ENCODE measurements around the gene SLC5A9.

Gene SLC5A9

GRCh38 chr1:48202030-48202752 lies 20.3 kb upstream of the SLC5A9 start:
- DNase-seq (ENCODE audit: extremely low read depth, low read depth) = peak; percentile 48
- TF ChIP-seq, protein P1, sequence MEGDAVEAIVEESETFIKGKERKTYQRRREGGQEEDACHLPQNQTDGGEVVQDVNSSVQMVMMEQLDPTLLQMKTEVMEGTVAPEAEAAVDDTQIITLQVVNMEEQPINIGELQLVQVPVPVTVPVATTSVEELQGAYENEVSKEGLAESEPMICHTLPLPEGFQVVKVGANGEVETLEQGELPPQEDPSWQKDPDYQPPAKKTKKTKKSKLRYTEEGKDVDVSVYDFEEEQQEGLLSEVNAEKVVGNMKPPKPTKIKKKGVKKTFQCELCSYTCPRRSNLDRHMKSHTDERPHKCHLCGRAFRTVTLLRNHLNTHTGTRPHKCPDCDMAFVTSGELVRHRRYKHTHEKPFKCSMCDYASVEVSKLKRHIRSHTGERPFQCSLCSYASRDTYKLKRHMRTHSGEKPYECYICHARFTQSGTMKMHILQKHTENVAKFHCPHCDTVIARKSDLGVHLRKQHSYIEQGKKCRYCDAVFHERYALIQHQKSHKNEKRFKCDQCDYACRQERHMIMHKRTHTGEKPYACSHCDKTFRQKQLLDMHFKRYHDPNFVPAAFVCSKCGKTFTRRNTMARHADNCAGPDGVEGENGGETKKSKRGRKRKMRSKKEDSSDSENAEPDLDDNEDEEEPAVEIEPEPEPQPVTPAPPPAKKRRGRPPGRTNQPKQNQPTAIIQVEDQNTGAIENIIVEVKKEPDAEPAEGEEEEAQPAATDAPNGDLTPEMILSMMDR (IDR thresholded peaks at IDR 0.05; ENCODE audit: low read depth, low read length, missing control alignments) = peak; percentile 85
- no peak overlapping the region for H3K4me3 ChIP-seq (replicated peaks; ENCODE audit: low read depth, low read length)

- TF ChIP-seq, protein P1 (IDR thresholded peaks at IDR 0.05; ENCODE audit: low read depth, low read length, missing control alignments) = peak; percentile 60
- DNase-seq (ENCODE audit: extremely low read depth, low read depth) = peak; percentile 9
- H3K4me3 ChIP-seq (replicated peaks; ENCODE audit: low read depth, low read length) = no peak overlapping the region
Observed at GRCh38 chr1:48203287-48203900, 19.1 kb upstream of the SLC5A9 start.

DNA sequence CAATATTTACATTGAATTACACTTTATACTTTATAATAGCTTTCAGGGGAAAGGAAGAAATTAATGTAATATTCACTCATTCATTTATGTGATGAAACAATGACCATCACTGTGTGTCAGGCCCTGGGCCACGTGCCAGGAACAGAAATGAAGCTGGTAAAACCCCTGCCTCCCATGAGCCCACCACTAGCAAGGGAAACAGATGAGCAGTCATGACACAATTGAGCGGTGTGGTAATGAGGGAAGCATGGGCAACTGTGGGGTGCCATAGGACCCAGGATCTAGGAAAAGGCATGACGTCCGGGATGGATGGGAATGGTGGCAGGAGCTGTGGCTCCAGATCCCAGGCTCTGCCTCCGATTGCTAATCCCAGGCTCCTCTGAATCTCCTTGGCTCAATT lies 17.0 kb upstream of the SLC5A9 start:
- no peak for DNase-seq (ENCODE audit: extremely low read depth, low read depth)
- TF ChIP-seq, protein P1 (IDR thresholded peaks at IDR 0.05; ENCODE audit: low read depth, low read length, missing control alignments) = no peak

GRCh38 chr1:48206371-48206770 lies 16.1 kb upstream of the SLC5A9 start:
- no peak overlapping the region for H3K4me3 ChIP-seq (replicated peaks; ENCODE audit: low read depth, low read length)
- TF ChIP-seq, protein P1 (IDR thresholded peaks at IDR 0.05; ENCODE audit: low read depth, low read length, missing control alignments) = no peak
- no peak for DNase-seq (ENCODE audit: extremely low read depth, low read depth)

More for the DNA sequence above, 17.0 kb upstream of the SLC5A9 start:
- no peak overlapping the region for H3K4me3 ChIP-seq (replicated peaks; ENCODE audit: low read depth, low read length)

DNA sequence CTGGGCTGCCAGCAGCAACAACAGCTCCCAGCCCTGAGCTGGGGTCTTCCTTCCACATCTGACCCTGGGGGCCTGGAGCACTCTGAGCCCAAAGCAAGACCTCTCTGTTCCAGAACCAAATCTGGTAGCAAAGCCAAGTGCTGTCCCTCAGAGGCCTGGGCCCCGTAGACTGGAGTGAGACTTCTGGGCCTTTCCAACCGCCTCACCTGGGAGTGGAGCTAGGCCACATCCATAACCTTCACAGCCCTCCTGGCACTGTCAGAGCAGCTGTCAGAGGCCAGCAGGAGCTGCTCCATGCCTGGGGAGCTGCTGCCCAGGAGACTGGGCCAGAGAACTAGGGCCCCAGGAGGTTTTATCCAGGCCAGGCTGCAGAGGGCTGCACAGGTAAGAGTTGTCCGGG lies 15.4 kb upstream of the SLC5A9 start:
- H3K4me3 ChIP-seq (replicated peaks; ENCODE audit: low read depth, low read length) = no peak overlapping the region
- TF ChIP-seq, protein P1 (IDR thresholded peaks at IDR 0.05; ENCODE audit: low read depth, low read length, missing control alignments) = no peak
- no peak for DNase-seq (ENCODE audit: extremely low read depth, low read depth)

DNA sequence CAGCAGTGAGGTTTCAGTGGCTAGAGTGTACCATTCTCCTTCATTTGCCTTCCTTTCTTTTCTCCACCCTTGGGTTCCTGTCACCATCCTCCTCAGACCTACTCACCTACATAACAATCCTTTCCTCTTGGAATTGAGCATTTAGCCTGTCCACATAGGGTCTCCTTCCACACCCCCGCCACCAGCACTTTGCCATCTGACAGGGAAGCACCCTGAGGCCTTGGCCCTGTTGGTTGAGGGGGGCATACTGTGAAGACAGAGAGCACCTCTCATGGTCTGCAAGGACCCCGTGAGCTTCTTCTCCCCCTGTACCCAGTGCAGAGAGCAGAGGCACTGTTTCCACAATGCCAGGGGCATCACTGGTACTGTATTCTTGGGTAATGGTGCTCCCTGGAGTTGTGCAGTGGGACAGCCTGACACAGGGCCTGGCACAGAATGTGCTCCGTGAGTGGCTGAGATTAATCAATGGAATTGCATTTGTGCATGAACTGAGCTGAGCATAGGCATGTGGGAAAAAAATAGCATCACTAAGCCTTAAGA lies 14.9 kb upstream of the SLC5A9 start:
- no peak overlapping the region for H3K4me3 ChIP-seq (replicated peaks; ENCODE audit: low read depth, low read length)
- TF ChIP-seq, protein P1 (IDR thresholded peaks at IDR 0.05; ENCODE audit: low read depth, low read length, missing control alignments) = no peak
- no peak for DNase-seq (ENCODE audit: extremely low read depth, low read depth)
